Measurements from ENCODE around the gene LMO3.

Gene LMO3

DNA sequence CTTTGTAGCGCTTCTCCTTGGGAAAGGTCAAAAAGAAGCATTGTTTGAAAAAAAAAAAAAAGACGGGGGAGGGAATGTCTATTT lies at the start of gene LMO3:
Gene LMO3, minus strand, starts transcription at position 46 of the 84 bp plus-strand sequence. CDS start 5,302 bp downstream, outside the sequence.
- TF ChIP-seq CSRNP3 (CRISPR knock-in tag; IDR thresholded peaks at IDR 0.05) (no peak), ZFP3 (CRISPR knock-in tag; IDR thresholded peaks at IDR 0.05) (no peak), TOX (CRISPR knock-in tag; IDR thresholded peaks at IDR 0.05; ENCODE audit: borderline replicate concordance) (no peak), TSHZ2 (CRISPR knock-in tag; IDR thresholded peaks at IDR 0.05) (no peak), OSR1 (CRISPR knock-in tag; IDR thresholded peaks at IDR 0.05) (no peak), ZNF70 (CRISPR knock-in tag; IDR thresholded peaks at IDR 0.05) (no peak), BACH2 (CRISPR knock-in tag; IDR thresholded peaks at IDR 0.05; ENCODE audit: borderline replicate concordance) (no peak), ISL1 (CRISPR knock-in tag; IDR thresholded peaks at IDR 0.05) (no peak), ZNF8 (CRISPR knock-in tag; IDR thresholded peaks at IDR 0.05) (no peak), CSDC2 (CRISPR knock-in tag; IDR thresholded peaks at IDR 0.05) (no peak), ESRRG (CRISPR knock-in tag; IDR thresholded peaks at IDR 0.05) (no peak), ZNF565 (CRISPR knock-in tag; conservative IDR thresholded peaks at IDR 0.05; ENCODE audit: low read depth) (no peak), ZC3H10 (CRISPR knock-in tag; IDR thresholded peaks at IDR 0.05) (no peak), RARB (CRISPR knock-in tag; IDR thresholded peaks at IDR 0.05) (no peak), ARNTL (CRISPR knock-in tag; IDR thresholded peaks at IDR 0.05; ENCODE audit: borderline replicate concordance, low read depth) (no peak)
- TF ChIP-seq, protein P1, sequence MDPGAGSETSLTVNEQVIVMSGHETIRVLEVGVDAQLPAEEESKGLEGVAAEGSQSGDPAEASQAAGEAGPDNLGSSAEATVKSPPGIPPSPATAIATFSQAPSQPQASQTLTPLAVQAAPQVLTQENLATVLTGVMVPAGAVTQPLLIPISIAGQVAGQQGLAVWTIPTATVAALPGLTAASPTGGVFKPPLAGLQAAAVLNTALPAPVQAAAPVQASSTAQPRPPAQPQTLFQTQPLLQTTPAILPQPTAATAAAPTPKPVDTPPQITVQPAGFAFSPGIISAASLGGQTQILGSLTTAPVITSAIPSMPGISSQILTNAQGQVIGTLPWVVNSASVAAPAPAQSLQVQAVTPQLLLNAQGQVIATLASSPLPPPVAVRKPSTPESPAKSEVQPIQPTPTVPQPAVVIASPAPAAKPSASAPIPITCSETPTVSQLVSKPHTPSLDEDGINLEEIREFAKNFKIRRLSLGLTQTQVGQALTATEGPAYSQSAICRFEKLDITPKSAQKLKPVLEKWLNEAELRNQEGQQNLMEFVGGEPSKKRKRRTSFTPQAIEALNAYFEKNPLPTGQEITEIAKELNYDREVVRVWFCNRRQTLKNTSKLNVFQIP (CRISPR knock-in tag; IDR thresholded peaks at IDR 0.05; ENCODE audit: borderline replicate concordance, low read depth), result no peak

GRCh38 chr12:16636435-16637055 lies 30.6 kb upstream of the LMO3 start:
- ATAC-seq, result no peak
- no peak for TF ChIP-seq PPARA (CRISPR knock-in tag; IDR thresholded peaks at IDR 0.05; ENCODE audit: borderline replicate concordance)
- TF ChIP-seq, protein P1 (CRISPR knock-in tag; IDR thresholded peaks at IDR 0.05; ENCODE audit: borderline replicate concordance, low read depth), result no peak
- TF ChIP-seq OSR1 (CRISPR knock-in tag; IDR thresholded peaks at IDR 0.05), result no peak
- TF ChIP-seq SNAI2 (CRISPR knock-in tag; IDR thresholded peaks at IDR 0.05), result no peak

More for the DNA sequence above, at the start of gene LMO3:
- ATAC-seq, result no peak

DNA sequence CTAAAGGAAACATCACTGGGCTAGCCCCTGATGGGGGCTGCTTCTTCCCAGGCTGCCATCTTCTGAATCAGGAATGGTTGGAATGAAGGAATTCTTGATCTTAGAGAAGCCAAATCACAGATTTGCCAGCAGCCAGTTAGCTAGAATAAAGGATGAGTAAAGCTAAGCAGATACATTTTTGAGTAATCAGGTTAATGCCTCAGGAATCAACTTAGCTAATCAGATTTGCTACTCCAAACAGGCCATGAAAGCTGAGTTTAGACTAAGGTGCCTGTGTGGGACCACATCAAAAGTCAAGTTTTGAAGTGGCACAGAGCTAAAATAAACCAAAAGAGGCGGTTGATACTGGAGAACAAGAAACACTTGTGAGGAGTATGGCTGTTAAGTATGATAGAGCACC lies 28.8 kb upstream of the LMO3 start:
- ATAC-seq, result no peak
- TF ChIP-seq RARB (CRISPR knock-in tag; IDR thresholded peaks at IDR 0.05) (no peak), PPARA (CRISPR knock-in tag; IDR thresholded peaks at IDR 0.05; ENCODE audit: borderline replicate concordance) (no peak), TCF4 (CRISPR knock-in tag; IDR thresholded peaks at IDR 0.05; ENCODE audit: borderline replicate concordance) (no peak), ZFP30 (CRISPR knock-in tag; IDR thresholded peaks at IDR 0.05) (no peak), TSHZ2 (CRISPR knock-in tag; IDR thresholded peaks at IDR 0.05) (no peak), BACH2 (CRISPR knock-in tag; IDR thresholded peaks at IDR 0.05; ENCODE audit: borderline replicate concordance) (no peak), SNAI2 (CRISPR knock-in tag; IDR thresholded peaks at IDR 0.05) (no peak), TOX (CRISPR knock-in tag; IDR thresholded peaks at IDR 0.05; ENCODE audit: borderline replicate concordance) (no peak), ISL1 (CRISPR knock-in tag; IDR thresholded peaks at IDR 0.05) (no peak), CSRNP3 (CRISPR knock-in tag; IDR thresholded peaks at IDR 0.05) (no peak), ESRRG (CRISPR knock-in tag; IDR thresholded peaks at IDR 0.05) (no peak), ZFP3 (CRISPR knock-in tag; IDR thresholded peaks at IDR 0.05) (no peak), ZC3H10 (CRISPR knock-in tag; IDR thresholded peaks at IDR 0.05) (no peak)
- TF ChIP-seq, protein P1 (CRISPR knock-in tag; IDR thresholded peaks at IDR 0.05; ENCODE audit: borderline replicate concordance, low read depth), result no peak

All from SK-N-SH treated with all-trans-retinoic acid at 6 μM for 48 hours (cell line).